Stimulated activated naive CD4-positive, alpha-beta T cell treated with Interleukin-2 at 50 U/mL for 16 hours (primary cell): Measurements from ENCODE around the gene LKAAEAR1.
A peak's percentile ranks its signal among the peaks of the same experiment; 100 is the strongest.

Experiments used
- DNase-seq: peaks from one replicate; lab custom pipeline; 2025; lab: John Stamatoyannopoulos, UW

LKAAEAR1 gene

DNA sequence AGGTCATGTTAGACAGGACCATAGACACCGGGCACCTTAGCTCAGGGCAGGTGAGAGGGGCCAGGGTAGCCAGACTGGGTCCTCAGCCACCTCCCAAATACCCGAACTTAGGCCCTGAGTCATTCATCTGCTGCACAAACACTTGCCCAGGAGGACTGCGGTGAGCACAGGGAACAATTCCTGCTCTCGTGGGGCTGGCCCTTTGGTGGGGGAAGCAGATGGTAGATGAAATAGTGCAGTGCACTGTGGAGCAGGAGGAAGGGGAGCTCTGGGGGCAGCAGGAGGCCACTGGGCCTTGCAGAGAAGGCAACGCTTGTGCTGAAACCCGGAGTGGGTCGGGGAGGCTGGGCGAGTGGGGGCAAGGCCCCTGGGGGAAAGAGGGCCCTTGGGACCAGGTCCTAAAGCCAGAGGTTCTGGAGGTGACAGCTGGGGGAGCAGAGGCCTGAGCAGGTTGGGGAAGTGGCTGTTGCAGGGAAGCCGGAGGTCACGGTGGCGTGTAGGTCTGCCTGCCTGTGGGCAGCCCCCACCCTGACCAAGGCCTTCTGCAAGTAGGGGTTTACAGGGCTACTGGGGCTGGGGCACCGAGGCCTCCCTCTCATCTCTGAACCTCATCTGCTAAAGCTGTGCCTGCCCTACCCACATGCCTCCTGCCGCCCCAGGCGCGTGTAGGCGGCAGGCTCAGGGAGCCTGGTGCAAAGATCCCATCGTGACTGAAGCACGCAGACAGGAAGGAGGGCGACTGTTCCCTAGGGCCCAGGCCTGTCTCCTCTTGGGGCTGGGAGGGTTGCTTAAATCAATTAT lies 27.8 kb upstream of the LKAAEAR1 start:
- no peak for DNase-seq

DNA sequence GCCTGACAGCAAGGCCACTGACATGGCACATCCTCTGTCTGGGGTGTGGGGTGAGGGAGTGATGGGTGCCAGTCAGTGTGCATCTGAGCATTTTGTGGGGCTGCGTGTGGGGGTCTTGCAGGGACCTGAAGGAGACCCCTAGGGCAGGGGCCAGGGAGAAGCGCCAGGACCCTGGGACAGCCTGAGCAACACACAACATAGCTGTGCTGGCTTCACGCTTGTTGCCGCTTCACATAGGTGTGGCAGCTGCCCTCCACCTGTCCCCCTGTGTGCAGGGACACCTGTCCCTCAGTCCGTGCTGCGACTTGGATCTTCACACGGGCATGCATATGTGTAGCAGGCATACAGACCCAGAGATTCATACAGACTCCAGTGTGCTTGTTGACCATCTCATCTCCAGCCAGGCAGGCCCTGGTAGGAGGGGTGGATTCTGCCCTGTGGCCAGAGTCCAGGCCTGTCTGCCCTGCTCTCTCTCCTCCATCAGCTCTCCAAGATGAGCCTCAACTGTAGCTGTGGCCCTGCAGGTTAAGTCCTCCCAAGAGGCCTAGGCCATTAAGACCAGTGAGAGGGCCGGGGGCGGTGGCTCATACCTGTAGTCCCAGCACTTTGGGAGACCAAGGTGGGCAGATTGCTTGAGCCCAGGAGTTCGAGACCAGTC lies 26.3 kb upstream of the LKAAEAR1 start:
- no peak for DNase-seq

DNA sequence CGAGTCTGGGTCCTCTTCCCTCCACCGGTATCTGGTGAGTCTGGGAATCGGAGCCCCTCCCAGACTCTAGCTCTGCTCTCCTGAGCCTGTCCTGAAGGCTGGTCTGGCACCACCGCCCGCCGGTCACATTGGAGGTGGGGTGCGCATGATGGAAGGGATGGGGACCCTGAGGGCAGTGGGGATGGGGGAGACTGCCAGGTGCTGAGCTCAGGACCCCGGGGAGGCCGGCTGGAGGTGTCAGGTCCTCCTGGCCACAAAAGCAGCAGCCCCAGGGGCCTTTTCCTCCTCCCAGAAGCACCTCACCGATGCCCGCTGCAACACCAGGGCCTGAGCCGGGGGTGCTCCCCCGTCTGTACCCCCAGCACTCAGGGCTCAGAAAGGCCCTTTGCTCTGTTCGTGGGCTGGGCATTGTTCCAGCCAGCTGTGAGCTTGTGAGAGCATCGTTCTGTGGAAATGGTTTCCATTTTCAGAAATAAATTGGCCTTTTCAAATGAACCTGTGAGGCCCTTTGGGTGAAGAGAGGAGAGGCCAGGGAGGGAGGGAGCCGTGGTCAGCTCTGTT lies 25.7 kb upstream of the LKAAEAR1 start:
- no peak for DNase-seq

DNA sequence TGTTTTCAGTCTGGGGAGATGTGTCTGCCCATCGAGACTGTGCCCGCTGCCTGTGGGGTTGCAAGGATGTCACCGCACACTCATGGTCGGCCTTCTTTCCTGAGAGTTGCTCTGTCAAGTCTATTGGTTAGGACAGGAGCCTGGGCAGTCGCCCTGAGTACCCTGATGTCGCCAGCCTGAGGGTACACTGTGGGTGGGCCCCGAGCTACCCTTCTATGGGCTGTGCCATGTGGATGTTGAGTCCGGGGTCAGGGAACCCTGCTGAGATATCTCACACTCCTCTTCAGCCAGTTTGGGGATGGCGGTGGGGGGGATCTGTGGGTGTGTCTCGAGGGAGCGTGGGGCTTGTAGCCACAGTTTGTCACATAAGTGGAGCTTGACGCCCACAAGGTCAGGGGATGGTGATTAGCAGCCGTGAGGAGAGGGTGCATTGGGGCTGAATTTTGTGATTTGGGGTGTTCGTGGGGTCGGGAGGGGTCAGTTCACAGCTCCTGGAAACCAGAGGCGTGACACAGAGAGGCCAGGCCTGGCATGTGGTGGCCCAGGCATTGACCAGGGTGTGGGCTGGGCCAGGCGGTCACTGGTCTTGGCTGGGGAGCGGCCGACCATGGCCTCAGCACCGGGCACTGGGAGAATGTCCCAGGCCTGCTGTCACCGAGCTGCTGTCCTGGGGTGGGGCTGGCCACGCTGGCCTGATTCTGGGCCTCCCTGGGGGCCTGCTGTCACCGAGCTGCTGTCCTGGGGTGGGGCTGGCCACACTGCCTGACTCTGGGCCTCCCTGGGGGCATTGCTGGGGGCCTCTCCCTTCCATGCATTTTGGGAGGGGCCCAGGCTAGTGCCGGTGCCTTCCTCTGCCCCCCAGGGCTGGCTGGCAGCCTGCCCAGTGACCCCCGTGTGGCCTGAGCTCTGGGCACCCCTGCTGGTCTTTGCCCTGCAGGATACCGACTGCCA lies 24.8 kb upstream of the LKAAEAR1 start:
- DNase-seq, result no peak

DNA sequence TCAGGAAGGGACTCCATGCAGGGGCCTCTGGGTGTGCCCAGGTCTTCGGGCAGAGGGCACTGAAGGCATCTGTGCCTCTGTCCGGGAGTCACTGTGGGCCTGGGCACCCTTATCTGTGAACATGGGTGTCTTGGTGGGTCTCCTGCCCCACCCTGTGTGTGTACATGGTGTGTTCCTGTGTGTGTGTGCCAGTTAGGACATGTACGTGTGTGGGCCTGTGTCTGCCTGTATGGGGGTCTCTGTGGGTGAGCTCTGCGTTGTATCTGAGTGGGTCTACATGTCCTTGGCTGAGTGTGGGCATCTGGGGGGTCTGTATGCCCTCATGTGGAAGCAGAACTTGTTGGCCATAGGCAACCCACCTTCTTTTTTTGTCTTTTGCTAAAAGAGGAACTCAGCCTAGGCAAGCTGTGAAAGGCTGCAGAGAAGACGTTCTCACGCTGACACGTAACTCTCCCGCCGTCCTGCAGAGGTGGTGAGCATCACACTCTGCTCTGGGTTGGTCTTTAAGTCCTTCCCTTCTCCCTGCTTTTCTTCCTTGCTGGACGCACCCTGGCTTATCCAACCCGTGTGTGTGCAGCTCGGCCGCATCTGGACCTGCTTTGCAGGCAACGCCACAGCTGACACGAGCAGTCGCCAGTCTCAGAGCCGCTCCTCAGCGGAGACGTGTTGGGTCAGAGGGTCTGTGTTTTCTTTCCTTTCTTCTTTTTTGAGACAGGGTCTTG lies 23.7 kb upstream of the LKAAEAR1 start:
- no peak for DNase-seq

DNA sequence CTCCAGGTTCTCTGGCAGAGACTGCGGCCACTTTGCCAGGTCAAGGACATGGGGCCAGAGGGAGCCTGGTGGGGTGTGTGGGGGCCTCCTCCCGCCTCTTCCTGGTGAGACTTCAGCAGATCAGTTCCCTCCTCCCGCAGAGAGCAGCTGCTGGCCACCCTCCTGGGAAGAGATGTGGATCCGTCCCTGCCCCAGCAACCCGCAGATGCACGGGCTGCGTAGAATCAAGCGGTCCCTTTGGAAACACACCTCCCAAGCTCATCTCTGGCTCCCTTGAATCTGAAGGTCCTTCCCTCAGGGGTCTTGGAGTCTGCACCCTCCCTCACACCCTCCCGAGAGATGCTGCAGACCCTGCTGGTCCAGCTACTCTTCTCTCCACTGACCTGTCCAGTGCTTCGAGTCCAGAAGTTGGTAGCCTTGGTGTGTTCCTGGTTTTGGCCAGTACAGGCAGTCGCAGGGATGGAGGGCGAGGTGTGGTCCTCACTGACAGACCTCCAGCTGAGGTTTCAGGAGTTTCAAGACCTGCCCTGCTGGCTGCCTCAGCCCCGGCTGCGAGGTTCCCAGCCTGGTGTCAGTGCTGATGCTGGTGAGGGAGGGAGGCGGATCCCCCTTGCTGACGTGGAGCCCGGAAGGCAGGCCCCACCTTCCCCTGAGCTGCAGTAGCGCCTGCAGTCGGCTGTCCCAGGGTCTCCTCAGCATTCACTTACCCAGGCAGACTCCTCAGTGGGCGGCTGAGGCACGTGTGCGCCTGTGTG lies 23.0 kb upstream of the LKAAEAR1 start, which contains the start of gene NPBWR2:
Gene NPBWR2 (minus strand): TSS at position 585 of the 755 bp plus-strand sequence. CDS start 734 bp downstream, outside the sequence.
- DNase-seq, result no peak

DNA sequence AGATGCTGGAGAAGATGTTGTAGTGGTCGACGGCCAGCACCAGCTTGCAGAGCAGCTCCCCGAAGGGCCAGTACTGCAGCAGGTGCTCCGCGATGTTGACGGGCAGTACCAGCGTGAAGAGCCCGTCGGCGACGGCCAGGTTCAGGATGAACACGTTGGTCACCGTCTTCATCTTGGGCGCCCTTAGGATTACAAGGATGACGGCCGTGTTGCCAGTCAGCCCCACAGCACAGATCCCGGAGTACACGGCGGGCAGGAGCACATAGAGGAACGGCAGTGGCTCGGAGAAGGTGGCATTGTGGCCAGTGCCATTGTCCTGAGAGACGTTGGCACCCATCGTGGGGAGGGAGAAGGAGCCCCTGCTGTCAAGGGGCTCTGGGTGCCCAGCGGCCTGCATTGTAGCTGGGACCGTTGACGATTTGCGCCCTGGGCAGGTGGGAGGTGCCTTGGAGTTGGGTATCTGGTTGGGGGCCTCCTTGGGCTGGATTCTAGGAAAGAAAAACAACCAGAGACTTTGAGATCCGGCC lies 22.3 kb upstream of the LKAAEAR1 start:
- no peak for DNase-seq

DNA sequence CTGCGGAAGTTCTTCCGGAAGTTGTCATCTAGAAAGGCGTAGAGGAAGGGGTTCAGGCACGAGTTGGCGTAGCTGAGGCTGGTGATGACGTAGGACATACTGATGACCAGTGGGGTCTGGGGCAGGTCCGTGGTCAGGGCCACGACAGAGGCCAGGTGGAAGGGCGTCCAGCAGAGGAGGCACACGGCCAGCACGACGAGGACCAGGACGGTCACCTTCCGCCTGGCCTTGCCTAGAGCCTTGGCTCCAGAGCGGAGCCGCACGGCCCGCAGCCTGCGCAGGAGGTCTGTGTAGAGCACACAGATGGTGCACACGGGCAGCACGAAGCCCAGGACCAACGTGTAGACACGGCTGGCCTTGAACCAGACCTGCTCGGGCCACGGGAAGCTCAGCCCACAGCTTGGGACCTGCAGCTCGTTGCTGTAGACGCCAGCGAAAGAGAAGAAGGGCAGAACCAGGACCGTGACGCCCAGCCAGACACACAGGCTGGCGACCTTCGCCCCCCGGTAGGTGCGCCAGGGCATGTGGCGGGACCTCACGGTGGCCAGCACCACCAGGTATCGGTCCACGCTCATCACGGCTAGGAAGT lies 21.7 kb upstream of the LKAAEAR1 start:
- DNase-seq, result no peak

DNA sequence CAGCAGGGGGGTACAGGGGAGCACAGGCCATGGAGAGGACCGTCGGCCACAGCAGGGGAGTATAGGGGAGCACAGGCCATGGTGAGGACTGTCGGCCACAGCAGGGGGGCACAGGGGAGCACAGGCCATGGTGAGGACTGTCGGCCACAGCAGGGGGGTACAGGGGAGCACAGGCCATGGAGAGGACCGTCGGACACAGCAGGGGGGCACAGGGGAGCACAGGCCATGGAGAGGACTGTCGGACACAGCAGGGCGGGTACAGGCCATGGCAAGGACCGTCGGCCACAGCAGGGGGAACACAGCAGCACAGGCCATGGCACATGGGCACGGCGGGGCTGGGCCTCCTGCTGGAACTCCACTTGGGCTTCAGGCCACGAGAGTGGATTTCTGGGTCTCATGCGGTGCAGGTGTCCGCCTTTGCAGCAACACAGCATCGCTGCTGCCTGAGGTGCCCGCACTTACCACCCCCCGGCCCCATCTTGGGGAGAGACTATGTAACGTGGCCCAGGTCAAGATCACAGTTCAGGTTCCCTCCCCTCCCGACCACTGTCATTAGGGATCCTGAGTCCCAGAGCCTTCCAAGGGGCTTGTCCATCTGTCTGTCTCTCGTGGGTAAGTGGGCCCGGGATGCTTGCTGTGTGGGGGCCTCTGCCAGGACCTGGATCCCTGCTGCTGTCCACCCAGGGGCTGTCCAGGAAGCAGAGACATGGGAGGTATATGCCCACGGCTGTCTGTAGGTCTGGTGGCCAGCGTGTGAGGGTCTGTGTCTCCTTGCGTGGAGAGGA lies 20.7 kb upstream of the LKAAEAR1 start:
- DNase-seq, result no peak

DNA sequence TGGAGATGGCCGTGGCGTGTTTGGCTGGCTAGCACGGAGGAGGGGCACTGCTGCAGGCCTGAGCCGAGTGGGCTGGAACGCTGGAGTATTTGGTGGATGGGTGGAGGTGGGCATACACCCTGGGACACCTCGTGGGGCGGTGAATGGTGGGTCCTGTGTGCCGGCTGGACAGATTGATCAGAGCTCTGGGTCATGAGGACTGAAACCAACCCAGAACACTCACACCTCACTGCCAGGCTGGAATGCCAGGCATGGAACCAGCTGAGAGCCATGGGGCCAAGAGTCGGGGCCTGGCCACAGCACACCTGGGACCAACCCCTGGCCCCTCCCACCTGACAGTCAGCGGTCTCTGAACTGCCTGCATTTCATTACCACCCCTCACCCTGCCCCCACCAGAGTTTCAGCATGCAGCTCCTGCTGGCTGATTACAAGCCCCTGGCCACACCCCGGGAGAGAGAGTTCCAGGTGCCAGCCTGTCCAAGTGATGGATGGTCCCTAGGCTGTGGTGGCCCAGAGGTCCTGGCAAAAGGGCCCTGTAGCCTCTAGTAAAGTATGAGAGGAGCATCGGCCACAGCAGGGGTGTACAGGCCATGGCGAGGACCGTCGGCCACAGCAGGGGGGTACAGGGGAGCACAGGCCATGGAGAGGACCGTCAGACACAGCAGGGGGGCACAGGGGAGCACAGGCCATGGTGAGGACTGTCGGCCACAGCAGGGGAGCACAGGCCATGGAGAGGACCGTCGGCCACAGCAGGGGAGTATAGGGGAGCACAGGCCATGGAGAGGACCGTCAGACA lies 19.9 kb upstream of the LKAAEAR1 start:
- no peak for DNase-seq

DNA sequence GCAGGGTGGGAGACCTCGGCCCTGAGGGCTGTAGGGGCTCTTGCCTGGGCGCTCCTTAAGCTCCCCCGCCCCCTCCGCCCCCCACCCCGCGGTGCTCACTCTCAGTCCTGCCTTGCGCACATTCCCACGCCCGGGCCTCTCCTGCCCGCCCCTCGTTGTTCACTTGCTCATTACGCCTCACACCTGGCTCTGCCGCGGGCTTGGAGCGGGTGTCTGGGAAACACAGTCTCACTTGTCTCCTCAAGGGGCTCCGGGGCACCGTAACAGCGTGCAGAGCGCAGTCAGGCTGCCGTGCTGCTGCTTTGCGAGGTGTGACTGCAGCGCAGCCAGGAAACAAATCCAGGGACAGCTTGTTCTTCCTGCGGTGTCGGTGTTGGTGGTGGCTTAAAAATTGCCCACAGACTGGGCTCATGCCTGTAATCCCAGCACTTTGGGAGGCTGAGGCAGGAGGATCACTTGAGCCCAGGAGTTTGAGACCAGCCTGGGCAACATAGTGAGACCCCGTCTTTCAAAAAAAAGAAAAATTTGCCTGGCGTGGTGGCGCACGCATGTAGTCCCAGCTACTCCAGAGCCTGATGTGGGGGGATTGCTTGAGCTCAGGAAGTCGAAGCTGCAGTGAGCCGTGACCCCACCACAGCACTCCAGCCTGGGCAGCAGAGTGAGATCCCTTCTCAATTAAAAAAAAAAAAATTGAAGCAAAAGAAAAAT lies 18.6 kb upstream of the LKAAEAR1 start:
- DNase-seq, result no peak

DNA sequence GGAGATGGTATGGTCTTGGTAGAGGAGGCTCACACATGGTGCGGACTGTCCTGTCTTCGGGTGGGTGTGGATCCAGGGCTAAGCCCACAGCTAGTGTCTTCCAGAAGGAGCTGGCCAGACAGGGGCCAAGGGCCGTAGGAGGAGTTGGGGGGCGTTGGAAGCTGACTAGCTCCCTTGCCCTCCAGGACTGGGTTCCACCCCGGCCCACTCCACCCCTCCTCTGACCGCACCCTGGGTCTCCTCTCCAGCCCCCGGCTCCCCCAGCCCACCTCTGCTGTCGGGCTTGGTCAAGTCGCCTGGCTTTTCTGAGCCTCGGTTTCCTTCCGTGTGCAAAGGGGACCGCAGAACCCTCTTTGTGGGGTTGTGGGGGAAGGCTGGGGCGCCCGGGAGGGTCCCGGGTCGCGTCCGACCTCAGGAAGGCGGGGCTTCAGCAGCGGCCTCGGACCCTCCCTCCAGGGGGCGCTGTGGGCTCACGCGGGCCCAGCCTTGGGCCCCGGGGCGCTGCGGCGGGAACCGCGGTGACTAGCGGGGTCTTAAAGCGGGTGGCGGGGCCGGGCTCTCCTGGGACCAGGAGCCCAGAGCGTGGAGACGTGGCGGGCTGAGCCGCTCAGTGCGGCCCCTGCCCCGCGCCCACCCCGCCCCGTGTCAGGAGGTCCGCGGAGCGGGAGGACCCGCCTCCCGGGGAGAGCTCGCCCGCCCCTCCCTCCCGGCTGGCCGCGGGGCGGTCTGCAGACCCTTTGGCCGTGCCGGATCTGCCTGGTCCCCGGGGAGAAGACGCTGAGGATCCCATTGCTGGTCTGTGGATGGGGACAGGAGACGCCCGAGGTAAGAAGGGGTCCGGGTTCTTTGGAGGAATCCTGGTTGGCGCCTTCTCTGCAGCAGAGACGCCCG lies 17.8 kb upstream of the LKAAEAR1 start:
- peak; percentile 51 for DNase-seq

DNA sequence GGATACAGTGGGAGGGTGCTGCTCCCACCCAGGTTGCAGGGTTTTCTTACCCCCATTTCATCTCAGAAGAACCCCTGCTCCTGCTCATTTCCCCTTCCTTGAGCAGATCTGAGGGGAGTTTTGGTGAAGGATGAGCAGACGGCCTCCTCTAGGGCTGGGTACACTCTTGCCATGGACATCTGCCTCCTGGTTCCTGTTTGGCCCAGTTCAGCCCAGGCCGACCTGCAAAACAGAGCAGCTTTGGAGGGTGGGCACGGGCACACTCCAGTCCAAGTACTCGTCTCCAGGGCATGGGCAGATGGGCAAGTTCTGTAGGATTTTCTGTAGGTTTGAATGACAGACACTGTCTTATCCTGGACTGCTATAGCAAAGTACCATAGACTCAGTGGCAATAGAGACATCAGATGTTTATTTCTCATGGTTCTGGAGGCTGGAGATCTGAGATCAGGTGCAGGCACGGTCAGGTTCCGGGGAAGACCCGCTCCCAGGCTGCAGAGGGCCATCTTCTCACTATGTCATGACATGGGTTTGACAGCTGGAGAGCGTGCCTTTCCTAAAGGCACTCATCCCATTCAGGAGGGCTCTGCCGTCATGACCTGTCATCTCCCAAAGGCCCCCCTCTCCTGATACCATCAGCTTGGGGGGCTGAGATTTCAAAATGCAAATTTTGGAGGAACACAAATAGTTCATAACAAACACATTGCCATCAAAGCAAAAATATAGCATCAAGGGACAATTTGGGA lies 16.9 kb upstream of the LKAAEAR1 start:
- no peak for DNase-seq

DNA sequence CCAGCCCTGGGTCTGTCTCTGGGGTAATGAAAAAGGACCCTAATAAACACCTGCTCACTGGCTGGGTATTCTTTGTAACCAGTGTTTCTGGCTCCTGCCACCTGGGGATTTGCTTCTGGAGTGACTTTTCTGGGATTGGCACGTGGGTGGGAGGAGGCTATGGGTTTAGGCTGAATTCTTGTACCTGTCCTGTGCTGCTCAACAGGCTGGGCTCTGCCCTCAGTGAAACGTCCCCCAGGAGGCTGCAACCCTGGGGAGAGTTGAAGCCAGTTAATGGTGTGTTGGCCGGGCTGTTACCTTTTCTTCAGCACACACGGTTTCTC lies 16.3 kb upstream of the LKAAEAR1 start:
- DNase-seq, result no peak

DNA sequence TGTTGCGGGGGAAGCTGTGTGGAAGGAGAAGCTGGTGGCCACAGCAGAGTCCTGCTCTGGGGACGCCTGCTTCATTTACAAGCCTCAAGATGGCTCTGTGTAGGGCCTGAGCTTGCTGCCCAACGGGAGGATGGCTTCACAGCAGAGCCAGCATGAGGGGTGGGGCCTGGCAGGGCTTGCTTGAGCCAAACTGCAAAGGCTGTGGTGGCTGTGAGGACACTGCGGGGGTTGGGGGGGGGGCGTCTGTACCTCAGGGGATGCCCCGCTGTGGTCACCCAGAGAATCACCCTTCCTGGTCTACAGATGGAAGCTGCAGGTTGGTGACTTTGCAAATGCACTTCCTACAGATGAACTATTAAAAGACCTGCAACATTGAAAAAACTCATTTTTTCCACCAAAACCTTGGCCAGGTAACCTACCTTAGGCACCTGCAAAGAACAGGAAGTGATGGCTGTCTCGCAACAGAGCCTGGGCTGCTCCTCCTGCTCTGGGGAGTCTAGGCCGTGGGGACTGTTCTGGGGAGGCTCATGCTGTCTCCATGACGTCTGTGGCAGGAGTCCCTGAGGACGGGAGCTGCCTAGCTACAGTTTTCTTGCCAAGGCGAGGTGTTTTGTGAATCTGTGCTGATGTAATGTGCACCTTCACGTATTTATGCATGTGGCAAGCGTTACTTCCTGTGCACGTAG lies 15.8 kb upstream of the LKAAEAR1 start:
- no peak for DNase-seq
